Measurements from ENCODE around the gene RBM10.

DNA sequence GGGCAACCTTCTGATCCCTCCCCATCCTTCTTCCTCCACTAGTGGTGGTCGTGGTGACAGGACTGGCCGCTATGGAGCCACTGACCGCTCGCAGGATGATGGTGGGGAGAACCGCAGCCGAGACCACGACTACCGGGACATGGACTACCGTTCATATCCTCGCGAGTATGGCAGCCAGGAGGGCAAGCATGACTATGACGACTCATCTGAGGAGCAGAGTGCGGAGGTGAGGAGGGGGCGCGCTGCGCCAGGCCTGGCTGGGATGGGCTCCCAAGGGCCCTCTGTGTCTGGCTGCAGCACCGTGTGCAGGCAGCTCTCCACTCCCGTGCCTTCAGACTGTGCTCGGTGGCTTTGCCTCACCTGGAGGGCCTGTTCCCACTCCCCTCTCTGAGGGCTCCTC is 24.3 kb downstream of the RBM10 start:
- TF ChIP-seq, protein P1, sequence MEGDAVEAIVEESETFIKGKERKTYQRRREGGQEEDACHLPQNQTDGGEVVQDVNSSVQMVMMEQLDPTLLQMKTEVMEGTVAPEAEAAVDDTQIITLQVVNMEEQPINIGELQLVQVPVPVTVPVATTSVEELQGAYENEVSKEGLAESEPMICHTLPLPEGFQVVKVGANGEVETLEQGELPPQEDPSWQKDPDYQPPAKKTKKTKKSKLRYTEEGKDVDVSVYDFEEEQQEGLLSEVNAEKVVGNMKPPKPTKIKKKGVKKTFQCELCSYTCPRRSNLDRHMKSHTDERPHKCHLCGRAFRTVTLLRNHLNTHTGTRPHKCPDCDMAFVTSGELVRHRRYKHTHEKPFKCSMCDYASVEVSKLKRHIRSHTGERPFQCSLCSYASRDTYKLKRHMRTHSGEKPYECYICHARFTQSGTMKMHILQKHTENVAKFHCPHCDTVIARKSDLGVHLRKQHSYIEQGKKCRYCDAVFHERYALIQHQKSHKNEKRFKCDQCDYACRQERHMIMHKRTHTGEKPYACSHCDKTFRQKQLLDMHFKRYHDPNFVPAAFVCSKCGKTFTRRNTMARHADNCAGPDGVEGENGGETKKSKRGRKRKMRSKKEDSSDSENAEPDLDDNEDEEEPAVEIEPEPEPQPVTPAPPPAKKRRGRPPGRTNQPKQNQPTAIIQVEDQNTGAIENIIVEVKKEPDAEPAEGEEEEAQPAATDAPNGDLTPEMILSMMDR (IDR thresholded peaks at IDR 0.05): no peak
- TF ChIP-seq POLR2A (IDR thresholded peaks at IDR 0.05): no peak
